HCT116 (cell line): ENCODE results near the gene CDKL2. TPM values are rescaled to one million over a fixed set of nuclear protein-coding genes. Genes with fewer than 3 reads are reported as not detected.

Experiments
- ATAC-seq: fragments of 200-7000 bp; cut with Tn5 transposase; 2 replicates; pipeline ENCODE4 v1.9.1; 2020; ENCODE audit warnings: mild to moderate bottlenecking, moderate library complexity
- BruUV-seq: library from RNA; stranded (reverse); fragments of 400-500 nt; replicated peaks from 2 replicates; lab custom pipeline; 2021; lab: Mats Ljungman, UMichigan
- CTCF ChIA-PET: fragments of 300-600 bp; sonication (Branson Sonifier 250); formaldehyde crosslinking; loops from one replicate; lab custom pipeline; 2021; ENCODE audit warnings: antibody characterized with exemption; lab: Charles Lee
- POLR2A ChIA-PET: fragments of 300-600, 350-600 bp; sonication (Branson Sonifier 250); formaldehyde crosslinking; loops from one replicate; lab custom pipeline; 2021; ENCODE audit warnings: antibody characterized with exemption; lab: Charles Lee
- RAD21 ChIA-PET, 2 experiments: fragments of 300-600 bp; sonication (Branson Sonifier 250); formaldehyde crosslinking; loops; one replicate each; lab custom pipeline; 2023; ENCODE audit warnings: low total read pairs in 2 of 2; ENCODE audit not compliant: uncharacterized antibody in 2 of 2, unreplicated experiment in 2 of 2, low non-redundant PET in 1 of 2; lab: Charles Lee
- DNase-seq: peaks from one replicate; pipeline ENCODE4 v3.0.0-alpha.2; 2010; ENCODE audit warnings: low read depth, low spot score
- H2AFZ ChIP-seq: fragments of 200-600 bp; shearing (Covaris generic), sonication (generic); 2 replicates; pipeline ENCODE4 v1.6.1; 2017; ENCODE audit warnings: low read depth, mixed run types, mixed read lengths, antibody characterized with exemption, low read length; ENCODE audit not compliant: poor library complexity, severe bottlenecking
- H3K27ac ChIP-seq: 2 replicates; pipeline ENCODE4 v1.5.1; 2012; ENCODE audit warnings: low read depth, low read length
- H3K27me3 ChIP-seq: fragments of 200-600 bp; sonication (generic); 2 replicates; pipeline ENCODE4 v1.6.1; 2016; ENCODE audit warnings: mixed run types, low read length, mixed read lengths; ENCODE audit not compliant: insufficient read depth
- H3K36me3 ChIP-seq, 2 experiments: fragments of 200-500 bp in 1 of 2; fragments of 200-600 bp in 1 of 2; sonication (Bioruptor generic) in 1 of 2; sonication (generic) in 1 of 2; 2 replicates each; pipeline versions ENCODE4 v1.5.1 to v1.6.1; 2014 to 2016; ENCODE audit warnings: low read length in 2 of 2, inconsistent platforms in 1 of 2, mixed read lengths in 1 of 2, mixed run types in 1 of 2; ENCODE audit not compliant: insufficient read depth in 2 of 2, control insufficient read depth in 1 of 2
- H3K4me1 ChIP-seq, 2 experiments: fragments of 200-600 bp in 1 of 2; sonication (generic) in 1 of 2; 2 replicates each; pipeline versions ENCODE4 v1.5.1 to v1.6.1; 2012 to 2017; ENCODE audit warnings: low read length in 2 of 2, inconsistent platforms in 1 of 2, mild to moderate bottlenecking in 1 of 2, mixed read lengths in 1 of 2, mixed run types in 1 of 2, moderate library complexity in 1 of 2; ENCODE audit not compliant: insufficient read depth in 2 of 2, control insufficient read depth in 1 of 2
- H3K4me2 ChIP-seq: fragments of 200-600 bp; sonication (generic); 2 replicates; pipeline ENCODE4 v1.6.1; 2017; ENCODE audit warnings: mixed run types, low read length, mixed read lengths
- H3K4me3 ChIP-seq, 2 experiments: fragments of 200-600 bp in 1 of 2; sonication (generic) in 1 of 2; replicated peaks in 1 of 2; 2 replicates each; pipeline ENCODE4 v1.5.1; 2011 to 2016; ENCODE audit warnings: low read length in 2 of 2, control low read depth in 1 of 2, low read depth in 1 of 2, mild to moderate bottlenecking in 1 of 2, mixed read lengths in 1 of 2, mixed run types in 1 of 2
- H3K79me2 ChIP-seq: fragments of 200-600 bp; sonication (generic); 2 replicates; pipeline ENCODE4 v1.6.1; 2017; ENCODE audit warnings: mild to moderate bottlenecking, mixed run types, low read length, moderate library complexity, mixed read lengths; ENCODE audit not compliant: insufficient read depth
- H3K9ac ChIP-seq: fragments of 200-600 bp; sonication (generic); 2 replicates; pipeline ENCODE4 v1.6.1; 2016; ENCODE audit warnings: low read length, mixed read lengths
- H3K9me2 ChIP-seq: fragments of 200-600 bp; sonication (generic), shearing (Covaris generic); 2 replicates; pipeline ENCODE4 v1.6.1; 2017; ENCODE audit warnings: mixed run types, mild to moderate bottlenecking, moderate library complexity; ENCODE audit not compliant: insufficient read depth
- H3K9me3 ChIP-seq, 2 experiments: fragments of 200-500 bp in 1 of 2; fragments of 200-600 bp in 1 of 2; sonication (Bioruptor generic) in 1 of 2; sonication (generic) in 1 of 2; 2 replicates each; pipeline ENCODE4 v1.6.1; 2014 to 2017; ENCODE audit warnings: low read length in 2 of 2, mixed read lengths in 2 of 2, inconsistent platforms in 1 of 2, low read depth in 1 of 2, mild to moderate bottlenecking in 1 of 2, mixed run types in 1 of 2, moderate library complexity in 1 of 2; ENCODE audit not compliant: control insufficient read depth in 1 of 2, insufficient read depth in 1 of 2
- H4K20me1 ChIP-seq: fragments of 200-600 bp; sonication (generic), shearing (Covaris generic); 2 replicates; pipeline ENCODE4 v1.6.1; 2017; ENCODE audit warnings: mixed run types, mild to moderate bottlenecking, moderate library complexity; ENCODE audit not compliant: insufficient read depth
- ATF3 ChIP-seq: IDR thresholded peaks from 2 replicates; pipeline ENCODE4 v1.6.1; 2012
- CBX3 ChIP-seq: IDR thresholded peaks from 2 replicates; pipeline ENCODE4 v1.6.1; 2012; ENCODE audit warnings: low read depth
- EZH2 ChIP-seq: fragments of 200-600 bp; sonication (generic); IDR thresholded peaks from 2 replicates; pipeline ENCODE4 v1.6.1; 2017; ENCODE audit warnings: antibody characterized with exemption, mixed run types
- FOSL1 ChIP-seq: IDR thresholded peaks from 2 replicates; pipeline ENCODE4 v1.6.1; 2012; ENCODE audit warnings: low read depth
- JUND ChIP-seq: IDR thresholded peaks from 2 replicates; pipeline ENCODE4 v1.6.1; 2012
- MAX ChIP-seq: IDR thresholded peaks from 2 replicates; pipeline ENCODE4 v1.6.1; 2012
- POLR2A ChIP-seq: IDR thresholded peaks from 2 replicates; pipeline ENCODE4 v1.7.0; 2011; ENCODE audit warnings: borderline replicate concordance; ENCODE audit not compliant: insufficient read depth, insufficient read length; ENCODE audit errors: extremely low read depth
- POLR2AphosphoS5 ChIP-seq: IDR thresholded peaks from 2 replicates; pipeline ENCODE4 v1.6.1; 2011; ENCODE audit warnings: mild to moderate bottlenecking, low read depth, low read length, moderate library complexity
- RAD21 ChIP-seq: IDR thresholded peaks from 2 replicates; pipeline ENCODE4 v1.6.1; 2012; ENCODE audit warnings: low read depth, mild to moderate bottlenecking
- REST ChIP-seq: IDR thresholded peaks from 2 replicates; pipeline ENCODE4 v1.6.1; 2012; ENCODE audit warnings: low read depth
- TCF7L2 ChIP-seq: IDR thresholded peaks from 2 replicates; pipeline ENCODE4 v1.7.0; 2011; ENCODE audit warnings: borderline replicate concordance, inconsistent platforms; ENCODE audit not compliant: insufficient read depth, insufficient read length; ENCODE audit errors: extremely low read depth
- YY1 ChIP-seq: IDR thresholded peaks from 2 replicates; pipeline ENCODE4 v1.6.1; 2011; ENCODE audit warnings: low read length, low read depth, moderate library complexity, mild to moderate bottlenecking; ENCODE audit not compliant: insufficient replicate concordance; ENCODE audit errors: extremely low read depth
- ZFX ChIP-seq: fragments of 450-650 bp; IDR thresholded peaks from 2 replicates; pipeline ENCODE4 v1.6.1; 2017
- ZNF274 ChIP-seq: fragments of 200-500 bp; sonication (Bioruptor generic); IDR thresholded peaks from 2 replicates; pipeline ENCODE4 v1.6.1; 2014; ENCODE audit warnings: mild to moderate bottlenecking, low read depth, low read length, inconsistent platforms
- intact Hi-C: fragments of 100-400 bp; cut with micrococcal nuclease; formaldehyde crosslinking; loops from 2 replicates; pipeline ENCODE4 v1.10.0; 2022
- total RNA-seq: library from RNA; stranded (reverse); gene quantifications from one replicate; pipeline ENCODE4 v1.2.1, GENCODE V29; 2021; ENCODE audit not compliant: unreplicated experiment

CDKL2 gene
- total RNA-seq, 1 experiment from 2014 or later: 1.2 TPM

- Histone ChIP-seq H3K36me3 (no peaks in the 10 kb centered on the region), H3K9ac (no peak overlapping the region), H3K4me1 (no peaks in the 10 kb centered on the region), H3K4me3 (no peak overlapping the region), H3K79me2 (no peaks in the 10 kb centered on the region), H2AFZ (no peak overlapping the region), H3K9me3 (no peaks in the 10 kb centered on the region), H3K9me2 (no peaks in the 10 kb centered on the region), H3K4me2 (no peak overlapping the region)
- ChIA-PET POLR2A (no interaction called here), CTCF (no interaction called here)
- intact Hi-C loops: no loop called here
- DNase-seq: no peak
- no peak for ATAC-seq
- TF ChIP-seq TCF7L2: no peak
- TF ChIP-seq MAX: no peak
- TF ChIP-seq FOSL1: no peak
- TF ChIP-seq POLR2AphosphoS5: no peak
- no peak for TF ChIP-seq YY1
- TF ChIP-seq ZFX: no peak
- no peak for TF ChIP-seq EZH2
- no peak for TF ChIP-seq ZNF274
- no peak for TF ChIP-seq CBX3
- TF ChIP-seq JUND: no peak
- TF ChIP-seq REST: no peak
- TF ChIP-seq POLR2A: no peak
- TF ChIP-seq ATF3: no peak
- TF ChIP-seq RAD21: no peak
- TF ChIP-seq, all 23 proteins: peak for 0
- RAD21 ChIA-PET: no interaction called here
- no TSS peak for BruUV-seq
- Histone ChIP-seq H3K27ac (no peak overlapping the region), H3K27me3 (no peaks in the 10 kb centered on the region), H4K20me1 (no peaks in the 10 kb centered on the region)
Observed at GRCh38 chr4:75612306-75612705, 18.0 kb downstream of the CDKL2 start.
